GM21367 (cell line): ENCODE data around the gene ADNP.

Source experiments
- ATAC-seq: cut with Tn5 transposase; IDR thresholded peaks from one replicate; pipeline ENCODE4 v1.9.1; 2021; ENCODE audit not compliant: unreplicated experiment

ADNP gene

GRCh38 chr20:50852085-50852484 lies 79.2 kb downstream of the ADNP start:
- no peak for ATAC-seq

- no peak for ATAC-seq
Observed at GRCh38 chr20:50850721-50851286, 80.4 kb downstream of the ADNP start.

DNA sequence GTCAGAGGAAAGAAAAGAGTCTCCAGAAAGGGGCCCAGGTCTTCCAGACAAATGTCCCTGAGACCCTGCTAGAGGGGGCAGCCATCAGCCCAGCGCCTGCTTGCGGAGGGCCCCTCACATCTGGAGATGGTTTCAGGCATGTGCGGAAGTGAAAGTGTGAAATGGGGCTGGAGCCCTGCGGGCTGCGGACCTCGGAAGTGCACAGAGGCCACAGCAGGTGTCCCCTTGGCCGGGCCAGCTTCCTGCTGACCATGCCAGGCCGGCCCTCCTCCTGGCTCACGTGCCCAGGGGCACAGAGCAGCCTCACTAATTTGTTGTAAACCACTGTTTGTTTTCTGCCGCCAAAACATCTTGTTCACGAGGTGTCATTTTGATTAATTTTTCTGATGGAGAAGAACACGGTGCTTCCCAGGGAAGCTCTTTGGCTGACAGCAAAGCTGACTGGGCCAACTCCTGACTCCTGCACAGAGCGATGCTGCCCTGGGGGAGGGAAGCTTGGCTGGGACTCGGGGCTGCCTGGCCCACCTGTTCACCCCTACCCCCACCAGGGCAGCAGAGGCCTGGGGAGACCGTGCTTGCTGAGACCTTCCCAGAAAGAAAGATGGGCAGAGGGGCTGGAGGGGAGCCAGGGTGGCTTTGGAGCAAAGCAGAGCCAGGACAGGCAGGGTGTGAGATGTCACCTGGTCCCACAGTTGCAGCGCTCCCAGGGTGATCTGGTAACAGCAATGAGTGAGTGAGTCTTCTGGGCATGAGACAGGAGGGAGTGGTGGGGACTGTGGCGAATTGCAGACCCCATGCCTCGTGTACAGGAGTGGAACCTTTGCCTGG lies 82.2 kb downstream of the ADNP start:
- no peak for ATAC-seq

DNA sequence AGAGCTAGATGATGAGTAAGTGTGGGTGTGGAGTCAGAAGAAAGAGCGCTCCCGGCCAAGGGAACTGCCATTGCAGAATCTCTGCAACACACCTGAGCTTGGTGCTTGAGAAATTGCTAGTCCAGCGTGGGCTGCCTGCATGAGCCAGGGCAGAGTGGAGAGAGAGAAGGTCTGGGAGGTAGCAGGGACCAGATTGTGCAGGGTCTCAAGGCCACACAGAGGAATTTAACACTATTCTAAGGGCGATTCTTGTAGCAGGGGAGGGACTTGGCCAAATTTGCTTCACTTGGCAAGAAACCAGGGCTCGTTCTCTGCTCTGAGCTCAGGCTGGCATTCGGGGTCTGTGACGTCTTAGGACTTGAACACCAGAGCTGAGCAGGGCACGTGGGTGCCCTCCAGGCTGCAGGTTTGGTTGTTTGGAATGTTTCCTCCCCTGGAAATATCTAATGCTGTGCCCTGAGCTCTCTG lies 82.9 kb downstream of the ADNP start:
- no peak for ATAC-seq

DNA sequence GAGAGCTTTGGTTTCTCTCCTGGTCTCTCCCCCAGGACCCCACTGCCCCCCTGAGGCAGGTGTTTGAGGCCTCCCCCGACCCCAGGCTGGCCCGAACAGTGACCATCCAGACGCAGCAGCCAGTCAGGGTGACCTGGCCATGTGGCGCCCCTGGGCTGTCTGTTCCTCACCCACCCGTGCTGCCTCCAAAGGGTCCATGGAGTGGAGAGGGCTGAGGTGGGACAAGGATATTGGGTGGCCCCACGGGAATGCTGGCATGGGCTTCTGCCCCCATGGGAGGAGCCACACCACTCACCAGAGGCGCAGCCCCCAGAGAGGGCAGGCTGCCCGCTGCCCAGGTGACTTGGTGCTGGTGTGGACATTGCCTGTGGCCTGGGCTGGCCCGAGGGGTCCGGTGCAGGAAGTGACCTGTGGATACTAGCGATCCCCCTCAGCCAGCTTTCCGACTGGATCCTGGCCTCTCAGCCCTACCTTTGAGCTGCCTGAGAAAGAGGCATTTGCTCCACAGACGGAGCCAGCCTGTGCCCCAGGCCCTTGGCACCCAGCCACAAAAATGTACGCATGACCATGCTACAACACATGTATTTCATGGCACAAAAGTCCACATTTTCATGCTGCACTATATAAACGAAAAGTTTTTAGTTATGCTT lies 85.5 kb downstream of the ADNP start:
- ATAC-seq, result no peak

DNA sequence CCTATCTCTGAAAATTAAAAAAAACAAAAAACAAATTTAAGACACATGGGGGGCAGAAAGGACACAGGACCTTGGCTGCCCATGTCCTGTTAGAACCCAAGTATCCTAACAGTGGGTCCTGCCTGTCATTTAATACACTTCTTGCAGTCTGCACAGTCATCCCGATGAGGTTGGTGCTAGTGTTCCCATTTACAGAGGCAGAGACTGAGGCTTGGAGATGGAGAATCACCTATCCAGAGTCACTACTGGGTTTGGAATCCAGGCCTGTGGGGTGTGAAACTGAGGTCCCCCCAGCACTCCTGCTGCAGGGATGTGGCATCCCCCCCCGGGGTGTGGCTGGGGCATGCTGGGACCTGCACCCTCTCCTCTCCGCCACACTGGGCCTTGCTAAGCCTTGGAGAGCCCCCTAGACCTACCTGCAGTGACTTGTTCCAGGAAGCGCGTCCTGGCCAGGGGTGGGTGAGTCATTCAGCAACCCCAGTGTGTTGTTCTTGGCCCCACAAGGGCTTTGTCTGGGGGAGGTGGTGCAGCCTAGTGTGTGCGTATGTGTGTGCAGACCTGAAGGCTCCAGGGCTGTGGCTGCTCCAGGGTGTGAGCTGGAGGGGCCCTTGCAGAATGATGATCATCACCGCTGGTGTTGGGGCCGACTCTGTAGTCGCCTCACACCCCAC lies 86.7 kb downstream of the ADNP start:
- ATAC-seq, result peak; percentile 89

- no peak for ATAC-seq
Observed at GRCh38 chr20:50843331-50844276, 87.6 kb downstream of the ADNP start.

GRCh38 chr20:50842821-50843220 lies 88.4 kb downstream of the ADNP start:
- no peak for ATAC-seq
